ENCODE results near the gene ZNF680.
"Not testable (repeated sequence)": the region's sequence is repeated elsewhere in the genome, so short reads cannot be mapped to it uniquely, and the experiment has no call there.

The ZNF680 gene

GRCh38 chr7:64557601-64558322 lies 5.1 kb downstream of the ZNF680 start:
- DNase-seq, result no peak

- no peak for DNase-seq
Observed at GRCh38 chr7:64555046-64555445, 7.8 kb downstream of the ZNF680 start.

GRCh38 chr7:64554188-64554587 lies 8.7 kb downstream of the ZNF680 start:
- DNase-seq, result not testable (repeated sequence)

GRCh38 chr7:64551375-64552142 lies 11.3 kb downstream of the ZNF680 start:
- DNase-seq, result peak in 1 of 58 donors; percentile 14

GRCh38 chr7:64544010-64544409 lies 18.9 kb downstream of the ZNF680 start:
- DNase-seq, result no peak

- no peak for DNase-seq
Observed at GRCh38 chr7:64541438-64542359, 21.2 kb downstream of the ZNF680 start.

- no peak for DNase-seq
Observed at GRCh38 chr7:64533756-64534155, 29.1 kb downstream of the ZNF680 start.

GRCh38 chr7:64528770-64529169 lies 34.1 kb downstream of the ZNF680 start:
- no peak for DNase-seq

- DNase-seq, result no peak
Observed at GRCh38 chr7:64521409-64521984, 41.4 kb downstream of the ZNF680 start.

- no peak for DNase-seq
Observed at GRCh38 chr7:64516451-64516850, 46.4 kb downstream of the ZNF680 start.

- DNase-seq, result peak in 1 of 58 donors; percentile 1
Observed at GRCh38 chr7:64515781-64516180, 47.1 kb downstream of the ZNF680 start.

- DNase-seq, result no peak
Observed at GRCh38 chr7:64515330-64515729, 47.5 kb downstream of the ZNF680 start.

GRCh38 chr7:64509583-64509982 lies 53.3 kb downstream of the ZNF680 start:
- DNase-seq, result no peak

GRCh38 chr7:64504581-64505120 lies 58.2 kb downstream of the ZNF680 start:
- no peak for DNase-seq

- DNase-seq, result no peak
Observed at GRCh38 chr7:64498270-64498669, 64.6 kb downstream of the ZNF680 start.

GRCh38 chr7:64494912-64495461 lies 67.9 kb downstream of the ZNF680 start:
- DNase-seq, result peak in 26 of 58 donors; percentile 1 to 62 (median 9)

- DNase-seq, result no peak
Observed at GRCh38 chr7:64485623-64486022, 77.2 kb downstream of the ZNF680 start.
